ENCODE data around the gene PRELID3B. TPM values are rescaled to one million over a fixed set of nuclear protein-coding genes. Genes with fewer than 3 reads are reported as not detected.

Gene PRELID3B
- total RNA-seq, 1 experiment from 2014 or later: 83.4 TPM

GRCh38 chr20:59015411-59015810 is 27.2 kb downstream of the PRELID3B start:
- no peaks in the 10 kb centered on the region for H3K27me3 ChIP-seq (replicated peaks; ENCODE audit: insufficient read depth, low read depth, low read length, poor library complexity)
- POLR2A ChIA-PET (ENCODE audit: low non-redundant PET): no interaction called here

DNA sequence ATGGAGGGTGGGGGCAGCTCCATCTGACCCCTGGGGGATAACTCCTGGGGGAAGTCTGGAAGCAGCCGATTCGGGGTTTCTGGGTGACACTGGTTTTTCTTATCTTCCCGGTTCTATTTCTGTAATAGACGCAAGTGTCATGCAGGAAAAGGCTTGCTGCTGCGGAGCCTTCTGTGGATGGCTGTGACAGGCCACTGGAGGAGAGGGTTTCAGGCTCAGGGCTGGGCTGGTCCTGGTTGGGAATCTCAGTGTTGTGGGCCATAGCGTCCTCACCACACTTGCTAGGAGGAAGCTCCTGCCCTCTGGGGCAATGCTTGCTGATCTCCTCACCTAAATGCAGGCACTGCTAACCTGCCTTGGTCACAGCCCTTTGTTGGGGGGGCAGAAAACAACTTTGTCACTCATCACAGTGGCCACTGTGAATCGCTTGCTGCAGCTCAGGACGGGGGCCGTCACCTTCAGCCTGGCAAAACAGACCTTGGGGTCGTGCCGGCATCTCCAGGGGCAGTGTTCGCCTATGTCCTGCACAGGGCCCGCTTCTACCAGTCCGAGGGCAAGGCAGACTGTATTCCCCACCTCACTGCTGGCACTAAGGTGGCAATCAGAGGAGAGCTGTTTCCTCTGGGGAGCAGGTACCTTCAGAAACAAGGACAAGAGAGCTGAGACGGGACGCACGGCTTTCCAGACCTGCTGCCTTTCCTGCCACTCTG is 27.8 kb downstream of the PRELID3B start:
- ChIA-PET POLR2A (ENCODE audit: low non-redundant PET) (no interaction called here), CTCF (no interaction called here)
- no peaks in the 10 kb centered on the region for H3K9me3 ChIP-seq (ENCODE audit: low read depth, low read length, poor library complexity, severe bottlenecking)
- BruUV-seq (replicated peaks): no TSS peak
- no peaks in the 10 kb centered on the region for H3K27me3 ChIP-seq (replicated peaks; ENCODE audit: insufficient read depth, low read depth, low read length, poor library complexity)
- no peak overlapping the region for H3K27ac ChIP-seq (ENCODE audit: low read depth, low read length, poor library complexity, severe bottlenecking)
- DNase-seq (ENCODE audit: low spot score): no peak
- TF ChIP-seq, protein P1, sequence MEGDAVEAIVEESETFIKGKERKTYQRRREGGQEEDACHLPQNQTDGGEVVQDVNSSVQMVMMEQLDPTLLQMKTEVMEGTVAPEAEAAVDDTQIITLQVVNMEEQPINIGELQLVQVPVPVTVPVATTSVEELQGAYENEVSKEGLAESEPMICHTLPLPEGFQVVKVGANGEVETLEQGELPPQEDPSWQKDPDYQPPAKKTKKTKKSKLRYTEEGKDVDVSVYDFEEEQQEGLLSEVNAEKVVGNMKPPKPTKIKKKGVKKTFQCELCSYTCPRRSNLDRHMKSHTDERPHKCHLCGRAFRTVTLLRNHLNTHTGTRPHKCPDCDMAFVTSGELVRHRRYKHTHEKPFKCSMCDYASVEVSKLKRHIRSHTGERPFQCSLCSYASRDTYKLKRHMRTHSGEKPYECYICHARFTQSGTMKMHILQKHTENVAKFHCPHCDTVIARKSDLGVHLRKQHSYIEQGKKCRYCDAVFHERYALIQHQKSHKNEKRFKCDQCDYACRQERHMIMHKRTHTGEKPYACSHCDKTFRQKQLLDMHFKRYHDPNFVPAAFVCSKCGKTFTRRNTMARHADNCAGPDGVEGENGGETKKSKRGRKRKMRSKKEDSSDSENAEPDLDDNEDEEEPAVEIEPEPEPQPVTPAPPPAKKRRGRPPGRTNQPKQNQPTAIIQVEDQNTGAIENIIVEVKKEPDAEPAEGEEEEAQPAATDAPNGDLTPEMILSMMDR (conservative IDR thresholded peaks at IDR 0.05; ENCODE audit: low read depth, low read length): no peak
- no peak for TF ChIP-seq EZH2 (IDR thresholded peaks at IDR 0.05; ENCODE audit: borderline replicate concordance, low read depth, low read length, poor library complexity, severe bottlenecking)
- H3K4me3 ChIP-seq (ENCODE audit: low read depth, low read length, poor library complexity, severe bottlenecking): no peak overlapping the region
- H3K36me3 ChIP-seq (ENCODE audit: insufficient read depth, low read length, poor library complexity, severe bottlenecking): no peaks in the 10 kb centered on the region
- intact Hi-C loops (cut with micrococcal nuclease; ENCODE audit: unreplicated experiment): no loop called here
- no peaks in the 10 kb centered on the region for H3K4me1 ChIP-seq (ENCODE audit: insufficient read depth, low read length, poor library complexity, severe bottlenecking)

More at GRCh38 chr20:59015411-59015810, 27.2 kb downstream of the PRELID3B start:
- CTCF ChIA-PET: no interaction called here
- TF ChIP-seq, protein P1 (conservative IDR thresholded peaks at IDR 0.05; ENCODE audit: low read depth, low read length): no peak
- no peak for TF ChIP-seq EZH2 (IDR thresholded peaks at IDR 0.05; ENCODE audit: borderline replicate concordance, low read depth, low read length, poor library complexity, severe bottlenecking)
- Histone ChIP-seq H3K4me1 (ENCODE audit: insufficient read depth, low read length, poor library complexity, severe bottlenecking) (peaks cover 2% of the 10 kb centered on the region), H3K36me3 (ENCODE audit: insufficient read depth, low read length, poor library complexity, severe bottlenecking) (no peaks in the 10 kb centered on the region), H3K9me3 (ENCODE audit: low read depth, low read length, poor library complexity, severe bottlenecking) (no peaks in the 10 kb centered on the region), H3K4me3 (ENCODE audit: low read depth, low read length, poor library complexity, severe bottlenecking) (no peak overlapping the region), H3K27ac (ENCODE audit: low read depth, low read length, poor library complexity, severe bottlenecking) (no peak overlapping the region)
- DNase-seq (ENCODE audit: low spot score): no peak
- intact Hi-C loops (cut with micrococcal nuclease; ENCODE audit: unreplicated experiment): no loop called here
- BruUV-seq (replicated peaks): no TSS peak

DNA sequence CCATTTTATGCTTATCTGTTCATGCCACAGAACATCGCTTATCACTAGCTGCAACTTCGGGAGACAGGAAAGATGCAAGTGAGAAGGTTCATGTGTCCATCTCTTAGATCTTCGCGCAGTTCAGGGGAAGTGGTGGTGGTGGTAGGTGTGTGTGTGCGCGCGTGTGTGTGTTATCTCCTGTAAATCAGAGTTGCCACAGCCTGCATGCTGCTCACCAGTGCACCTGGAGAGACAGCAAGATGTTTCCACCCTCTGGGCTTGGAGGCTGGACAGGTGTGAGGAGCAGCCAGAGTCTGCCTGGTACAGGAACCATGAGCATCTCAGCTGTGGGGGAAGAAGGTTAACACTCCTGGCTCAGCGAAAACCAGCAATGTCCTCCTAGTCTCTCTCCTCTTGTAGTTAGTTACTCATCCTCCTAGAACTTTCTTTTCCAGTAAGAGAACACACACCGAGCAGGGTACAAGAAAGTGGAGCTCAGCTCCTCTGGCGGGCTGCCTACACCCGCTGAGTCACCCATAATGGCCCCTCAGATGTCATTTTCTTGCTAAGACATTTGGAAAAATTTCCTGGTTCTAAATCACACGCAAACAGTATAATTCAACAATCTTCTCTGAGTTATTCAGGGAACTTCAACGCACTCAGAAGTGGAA is 28.5 kb downstream of the PRELID3B start:
- no peak overlapping the region for H3K27ac ChIP-seq (ENCODE audit: low read depth, low read length, poor library complexity, severe bottlenecking)
- intact Hi-C loops (cut with micrococcal nuclease; ENCODE audit: unreplicated experiment): no loop called here
- ChIA-PET POLR2A (ENCODE audit: low non-redundant PET) (no interaction called here), CTCF (no interaction called here)
- no TSS peak for BruUV-seq (replicated peaks)
- no peaks in the 10 kb centered on the region for H3K4me1 ChIP-seq (ENCODE audit: insufficient read depth, low read length, poor library complexity, severe bottlenecking)
- DNase-seq (ENCODE audit: low spot score): no peak
- TF ChIP-seq EZH2 (IDR thresholded peaks at IDR 0.05; ENCODE audit: borderline replicate concordance, low read depth, low read length, poor library complexity, severe bottlenecking): no peak
- TF ChIP-seq, protein P1 (conservative IDR thresholded peaks at IDR 0.05; ENCODE audit: low read depth, low read length): no peak
- H3K27me3 ChIP-seq (replicated peaks; ENCODE audit: insufficient read depth, low read depth, low read length, poor library complexity): no peaks in the 10 kb centered on the region
- H3K9me3 ChIP-seq (ENCODE audit: low read depth, low read length, poor library complexity, severe bottlenecking): no peaks in the 10 kb centered on the region
- H3K4me3 ChIP-seq (ENCODE audit: low read depth, low read length, poor library complexity, severe bottlenecking): no peak overlapping the region
- H3K36me3 ChIP-seq (ENCODE audit: insufficient read depth, low read length, poor library complexity, severe bottlenecking): no peaks in the 10 kb centered on the region
